ENCODE results near the gene KLK11.

The KLK11 gene

GRCh38 chr19:51026554-51026831, at the start of gene KLK11:
TSS of gene KLK11 (minus strand) at chr19:51026616. CDS start at chr19:51025631, 985 bp downstream.
- peak; percentile 48 for DNase-seq

- no peak for DNase-seq
Observed at GRCh38 chr19:51075998-51076397, 49.6 kb upstream of the KLK11 start.

GRCh38 chr19:51071095-51071405, 44.6 kb upstream of the KLK11 start:
- no peak for DNase-seq

- no peak for DNase-seq
Observed at GRCh38 chr19:51070334-51071094, 44.1 kb upstream of the KLK11 start.

- no peak for DNase-seq
Observed at GRCh38 chr19:51066393-51067186, 40.2 kb upstream of the KLK11 start.

- DNase-seq, result no peak
Observed at GRCh38 chr19:51065221-51065960, 39.0 kb upstream of the KLK11 start.

- no peak for DNase-seq
Observed at GRCh38 chr19:51064534-51065220, 38.3 kb upstream of the KLK11 start, which contains the start of gene KLK13. TSS of gene KLK13 (minus strand) at chr19:51065092. CDS start at chr19:51065067, 25 bp downstream.

GRCh38 chr19:51063664-51064063, 37.2 kb upstream of the KLK11 start:
- no peak for DNase-seq

GRCh38 chr19:51060973-51061372, 34.6 kb upstream of the KLK11 start:
- DNase-seq, result no peak

GRCh38 chr19:51060336-51060735, 33.9 kb upstream of the KLK11 start:
- DNase-seq, result no peak

GRCh38 chr19:51059715-51060114, 33.3 kb upstream of the KLK11 start:
- no peak for DNase-seq

- DNase-seq, result no peak
Observed at GRCh38 chr19:51055866-51056265, 29.4 kb upstream of the KLK11 start.

- no peak for DNase-seq
Observed at GRCh38 chr19:51047031-51047335, 20.6 kb upstream of the KLK11 start.

- DNase-seq, result no peak
Observed at GRCh38 chr19:51044327-51044726, 17.9 kb upstream of the KLK11 start.

- DNase-seq, result no peak
Observed at GRCh38 chr19:51043497-51043896, 17.1 kb upstream of the KLK11 start.

GRCh38 chr19:51040151-51040550, 13.7 kb upstream of the KLK11 start:
- DNase-seq, result no peak

- DNase-seq, result no peak
Observed at GRCh38 chr19:51036519-51036918, 10.1 kb upstream of the KLK11 start.

- DNase-seq, result peak; percentile 69
Observed at GRCh38 chr19:51034704-51035103, 8.3 kb upstream of the KLK11 start, which contains the start of gene KLK12. TSS of gene KLK12 (minus strand) at chr19:51035002. CDS start at chr19:51034621, 381 bp downstream.

GRCh38 chr19:51031880-51032225, 5.4 kb upstream of the KLK11 start:
- DNase-seq, result no peak

- no peak for DNase-seq
Observed at GRCh38 chr19:51031220-51031879, 4.9 kb upstream of the KLK11 start.

- DNase-seq, result no peak
Observed at GRCh38 chr19:51030631-51031030, 4.2 kb upstream of the KLK11 start.

GRCh38 chr19:51029718-51030117, 3.3 kb upstream of the KLK11 start:
- no peak for DNase-seq

- no peak for DNase-seq
Observed at GRCh38 chr19:51027873-51028272, 1.5 kb upstream of the KLK11 start.

All from DMS79 (cell line).